ENCODE results near the gene ATP8A2. TPM values are rescaled to one million over a fixed set of nuclear protein-coding genes. Genes with fewer than 3 reads are reported as not detected.

Gene ATP8A2
- total and polyA plus RNA-seq, 2 of the 4 experiments (the other 2 are of a cell fraction) = 0.02 to 0.18 TPM

DNA sequence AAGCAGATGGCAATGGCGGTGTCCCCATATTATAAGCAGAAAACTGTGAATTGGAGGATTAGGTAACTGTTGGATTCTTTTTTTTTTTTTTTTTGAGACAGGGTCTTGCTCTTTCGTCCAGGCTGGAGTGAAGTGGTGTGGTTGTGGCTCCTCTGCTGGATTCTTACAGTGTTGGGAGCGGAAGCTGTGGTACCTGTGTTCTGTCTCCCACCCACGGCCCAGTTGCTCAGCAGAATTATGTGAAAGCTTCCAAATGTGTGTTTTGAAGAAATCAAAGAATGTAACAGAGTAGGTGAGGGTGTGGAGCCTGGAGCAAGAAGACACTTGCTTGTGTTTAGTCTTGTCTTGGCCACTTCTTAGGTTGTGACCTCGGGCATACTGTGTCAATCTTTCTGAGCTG is 384.5 kb downstream of the ATP8A2 start:
- Histone ChIP-seq H2BK15ac (ENCODE audit: low read depth, low read length) (no peak overlapping the region), H4K91ac (ENCODE audit: insufficient read depth, low read depth, low read length) (no peak overlapping the region), H4K8ac (ENCODE audit: low read depth in 2 of 2, low read length in 2 of 2) (no peak overlapping the region), H2BK20ac (ENCODE audit: low read depth, low read length) (no peak overlapping the region), H3K79me1 (ENCODE audit: low read depth in 1 of 2, low read length in 2 of 2) (no peaks in the 10 kb centered on the region), H3K27ac (ENCODE audit: insufficient read depth, low read length) (no peak overlapping the region), H3K36me3 (ENCODE audit: control insufficient read depth, insufficient read depth, low read length) (no peaks in the 10 kb centered on the region), H3K56ac (ENCODE audit: extremely low read depth, insufficient read depth, low read length) (no peak overlapping the region), H2AK9ac (replicated peaks; ENCODE audit: low read depth, low read length, poor library complexity) (no peak overlapping the region), H4K20me1 (ENCODE audit: insufficient read depth, low read length) (no peaks in the 10 kb centered on the region), H3K18ac (ENCODE audit: low read depth, low read length) (no peak overlapping the region), H3K27me3 (ENCODE audit: control insufficient read depth, insufficient read depth, low read length) (no peaks in the 10 kb centered on the region), H3K9me1 (ENCODE audit: insufficient read depth, low read length) (no peaks in the 10 kb centered on the region), H3K14ac (replicated peaks; ENCODE audit: low read depth, low read length) (no peak overlapping the region), H3K4ac (ENCODE audit: low read depth, low read length) (no peak overlapping the region), H3K9ac (ENCODE audit: low read depth, low read length) (no peak overlapping the region), H2AK5ac (ENCODE audit: low read depth, low read length) (no peak overlapping the region), H3K4me1 (ENCODE audit: control insufficient read depth, insufficient read depth, low read length) (no peaks in the 10 kb centered on the region), H4K5ac (ENCODE audit: low read depth, low read length) (no peak overlapping the region), H2AFZ (replicated peaks; ENCODE audit: low read length, poor library complexity) (no peak overlapping the region), H3K9me3 (ENCODE audit: control insufficient read depth, insufficient read depth, low read length) (no peaks in the 10 kb centered on the region), H3K4me2 (ENCODE audit: low read depth, low read length) (no peak overlapping the region), H3K23ac (ENCODE audit: low read depth, low read length) (no peak overlapping the region), H2BK5ac (ENCODE audit: low read depth, low read length, poor library complexity, severe bottlenecking) (no peak overlapping the region), H3K4me3 (ENCODE audit: insufficient read depth, low read depth, low read length) (no peak overlapping the region), H2BK120ac (ENCODE audit: low read depth, low read length) (no peak overlapping the region)
- DNase-seq = no peak
- ChIA-PET POLR2A (ENCODE audit: unreplicated experiment) (no interaction called here), CTCF (interaction anchor here (1.7 kb wide), 1 partner anchor 12 kb away, joined by 3 read pairs; no protein-coding TSS in a partner anchor)
- no peak for ATAC-seq (ENCODE audit: low read depth)
- TF ChIP-seq, protein P1, sequence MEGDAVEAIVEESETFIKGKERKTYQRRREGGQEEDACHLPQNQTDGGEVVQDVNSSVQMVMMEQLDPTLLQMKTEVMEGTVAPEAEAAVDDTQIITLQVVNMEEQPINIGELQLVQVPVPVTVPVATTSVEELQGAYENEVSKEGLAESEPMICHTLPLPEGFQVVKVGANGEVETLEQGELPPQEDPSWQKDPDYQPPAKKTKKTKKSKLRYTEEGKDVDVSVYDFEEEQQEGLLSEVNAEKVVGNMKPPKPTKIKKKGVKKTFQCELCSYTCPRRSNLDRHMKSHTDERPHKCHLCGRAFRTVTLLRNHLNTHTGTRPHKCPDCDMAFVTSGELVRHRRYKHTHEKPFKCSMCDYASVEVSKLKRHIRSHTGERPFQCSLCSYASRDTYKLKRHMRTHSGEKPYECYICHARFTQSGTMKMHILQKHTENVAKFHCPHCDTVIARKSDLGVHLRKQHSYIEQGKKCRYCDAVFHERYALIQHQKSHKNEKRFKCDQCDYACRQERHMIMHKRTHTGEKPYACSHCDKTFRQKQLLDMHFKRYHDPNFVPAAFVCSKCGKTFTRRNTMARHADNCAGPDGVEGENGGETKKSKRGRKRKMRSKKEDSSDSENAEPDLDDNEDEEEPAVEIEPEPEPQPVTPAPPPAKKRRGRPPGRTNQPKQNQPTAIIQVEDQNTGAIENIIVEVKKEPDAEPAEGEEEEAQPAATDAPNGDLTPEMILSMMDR (conservative IDR thresholded peaks at IDR 0.05; ENCODE audit: low read depth, low read length) = no peak
- no peak for TF ChIP-seq MAZ (IDR thresholded peaks at IDR 0.05; ENCODE audit: borderline replicate concordance, low read depth, low read length)
- no peak for TF ChIP-seq RAD21 (IDR thresholded peaks at IDR 0.05; ENCODE audit: low read length)
- TF ChIP-seq RCOR1 (IDR thresholded peaks at IDR 0.05; ENCODE audit: insufficient replicate concordance, low read length) = no peak
- TF ChIP-seq MAFK (IDR thresholded peaks at IDR 0.05; ENCODE audit: low read depth, low read length) = no peak
- TF ChIP-seq, protein P2, sequence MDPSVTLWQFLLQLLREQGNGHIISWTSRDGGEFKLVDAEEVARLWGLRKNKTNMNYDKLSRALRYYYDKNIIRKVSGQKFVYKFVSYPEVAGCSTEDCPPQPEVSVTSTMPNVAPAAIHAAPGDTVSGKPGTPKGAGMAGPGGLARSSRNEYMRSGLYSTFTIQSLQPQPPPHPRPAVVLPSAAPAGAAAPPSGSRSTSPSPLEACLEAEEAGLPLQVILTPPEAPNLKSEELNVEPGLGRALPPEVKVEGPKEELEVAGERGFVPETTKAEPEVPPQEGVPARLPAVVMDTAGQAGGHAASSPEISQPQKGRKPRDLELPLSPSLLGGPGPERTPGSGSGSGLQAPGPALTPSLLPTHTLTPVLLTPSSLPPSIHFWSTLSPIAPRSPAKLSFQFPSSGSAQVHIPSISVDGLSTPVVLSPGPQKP (IDR thresholded peaks at IDR 0.05; ENCODE audit: borderline replicate concordance, low read depth, low read length) = no peak
- no peak for TF ChIP-seq FOS (IDR thresholded peaks at IDR 0.05; ENCODE audit: low read depth, low read length)
- TF ChIP-seq, protein P3, sequence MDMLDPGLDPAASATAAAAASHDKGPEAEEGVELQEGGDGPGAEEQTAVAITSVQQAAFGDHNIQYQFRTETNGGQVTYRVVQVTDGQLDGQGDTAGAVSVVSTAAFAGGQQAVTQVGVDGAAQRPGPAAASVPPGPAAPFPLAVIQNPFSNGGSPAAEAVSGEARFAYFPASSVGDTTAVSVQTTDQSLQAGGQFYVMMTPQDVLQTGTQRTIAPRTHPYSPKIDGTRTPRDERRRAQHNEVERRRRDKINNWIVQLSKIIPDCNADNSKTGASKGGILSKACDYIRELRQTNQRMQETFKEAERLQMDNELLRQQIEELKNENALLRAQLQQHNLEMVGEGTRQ (IDR thresholded peaks at IDR 0.05; ENCODE audit: low read depth, low read length) = no peak
- no peak for TF ChIP-seq RFX5 (IDR thresholded peaks at IDR 0.05; ENCODE audit: low read depth, low read length)
- TF ChIP-seq CHD1 (IDR thresholded peaks at IDR 0.05; ENCODE audit: low read depth, low read length) = no peak
- no peak for TF ChIP-seq NFE2L2 (IDR thresholded peaks at IDR 0.05; ENCODE audit: low read depth, low read length)
- no peak for TF ChIP-seq POLR2A (IDR thresholded peaks at IDR 0.05; ENCODE audit: low read depth, low read length)
- TF ChIP-seq CEBPB (IDR thresholded peaks at IDR 0.05; ENCODE audit: low read depth, low read length) = no peak
- no peak for TF ChIP-seq BHLHE40 (IDR thresholded peaks at IDR 0.05; ENCODE audit: low read depth, low read length)
- TF ChIP-seq MXI1 (IDR thresholded peaks at IDR 0.05; ENCODE audit: borderline replicate concordance, low read depth, low read length) = no peak
- no peak for TF ChIP-seq SMC3 (IDR thresholded peaks at IDR 0.05; ENCODE audit: low read depth, low read length)
- in situ Hi-C loops (cut with MboI; ENCODE audit: low sequenced_read_pairs) (no loop called here), dilution Hi-C loops (cut with HindIII; ENCODE audit: low sequenced_read_pairs, unreplicated experiment) (no loop called here), intact Hi-C loops (cut with micrococcal nuclease) (no loop called here)
- BruUV-seq (replicated peaks) = no TSS peak
- 62% methylated on average over 3 of the region's 5 CpGs; no CpG with 5 or more reads in 1 of the 2 experiments for WGBS, 2 experiments (ENCODE audit: extremely low coverage in 2 of 2, insufficient read length in 1 of 2)
